LNCaP clone FGC (cell line): Measurements from ENCODE around the gene BCKDHB.

Experiments
- DNase-seq: peaks from one replicate; pipeline ENCODE4 v3.0.0-alpha.2; 2011; ENCODE audit warnings: low read depth
- H3K4me3 ChIP-seq: 2 replicates; pipeline ENCODE4 v1.5.1; 2011; ENCODE audit warnings: mild to moderate bottlenecking, low read depth, low read length, control low read depth
- TF ChIP-seq, protein P1 (sequence below): IDR thresholded peaks from 2 replicates; pipeline ENCODE4 v1.5.1; 2012; ENCODE audit warnings: mild to moderate bottlenecking; ENCODE audit not compliant: control insufficient read depth, insufficient read depth; ENCODE audit errors: extremely low read depth

The BCKDHB gene

DNA sequence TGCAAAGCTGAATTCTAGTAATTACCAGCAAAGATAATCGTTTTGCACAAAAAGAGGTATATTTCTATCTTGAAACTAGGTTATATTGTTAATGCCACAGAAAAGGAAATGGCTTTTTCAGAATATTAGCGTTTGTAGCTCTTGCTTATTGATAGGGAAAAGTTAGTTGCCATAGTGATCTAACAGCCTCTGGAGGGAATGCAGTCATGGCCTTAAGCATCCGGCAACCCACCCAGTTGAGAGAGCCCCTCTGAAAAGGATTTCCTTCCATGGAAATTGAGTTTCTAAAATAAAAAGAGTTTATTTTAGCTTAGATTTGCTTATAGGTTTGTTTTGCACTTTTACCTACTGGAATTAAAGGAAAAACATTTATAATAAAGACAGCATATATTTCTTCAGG, 224.5 kb downstream of the BCKDHB start:
- no peak overlapping the region for H3K4me3 ChIP-seq
- TF ChIP-seq, protein P1, sequence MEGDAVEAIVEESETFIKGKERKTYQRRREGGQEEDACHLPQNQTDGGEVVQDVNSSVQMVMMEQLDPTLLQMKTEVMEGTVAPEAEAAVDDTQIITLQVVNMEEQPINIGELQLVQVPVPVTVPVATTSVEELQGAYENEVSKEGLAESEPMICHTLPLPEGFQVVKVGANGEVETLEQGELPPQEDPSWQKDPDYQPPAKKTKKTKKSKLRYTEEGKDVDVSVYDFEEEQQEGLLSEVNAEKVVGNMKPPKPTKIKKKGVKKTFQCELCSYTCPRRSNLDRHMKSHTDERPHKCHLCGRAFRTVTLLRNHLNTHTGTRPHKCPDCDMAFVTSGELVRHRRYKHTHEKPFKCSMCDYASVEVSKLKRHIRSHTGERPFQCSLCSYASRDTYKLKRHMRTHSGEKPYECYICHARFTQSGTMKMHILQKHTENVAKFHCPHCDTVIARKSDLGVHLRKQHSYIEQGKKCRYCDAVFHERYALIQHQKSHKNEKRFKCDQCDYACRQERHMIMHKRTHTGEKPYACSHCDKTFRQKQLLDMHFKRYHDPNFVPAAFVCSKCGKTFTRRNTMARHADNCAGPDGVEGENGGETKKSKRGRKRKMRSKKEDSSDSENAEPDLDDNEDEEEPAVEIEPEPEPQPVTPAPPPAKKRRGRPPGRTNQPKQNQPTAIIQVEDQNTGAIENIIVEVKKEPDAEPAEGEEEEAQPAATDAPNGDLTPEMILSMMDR, result no peak
- no peak for DNase-seq

DNA sequence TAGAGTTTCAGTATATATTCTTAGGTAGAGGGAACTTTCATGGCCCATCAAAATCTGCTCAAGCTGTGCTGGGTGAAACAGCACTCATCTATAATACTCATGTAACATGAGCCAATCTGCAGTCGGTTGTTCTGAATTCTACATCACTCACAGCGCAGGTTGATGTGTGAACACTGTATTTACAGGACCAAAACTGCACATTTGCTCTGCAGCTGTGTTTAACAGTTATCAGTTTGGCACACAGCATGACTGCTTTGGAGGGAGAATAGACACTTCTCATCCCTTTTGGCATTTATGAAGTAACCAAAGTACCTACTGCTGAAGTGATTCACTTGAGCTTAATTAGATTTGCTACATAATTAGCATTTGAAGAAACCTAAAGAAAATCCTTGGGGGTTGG, 225.1 kb downstream of the BCKDHB start:
- H3K4me3 ChIP-seq, result no peak overlapping the region
- DNase-seq, result no peak
- TF ChIP-seq, protein P1, result no peak

DNA sequence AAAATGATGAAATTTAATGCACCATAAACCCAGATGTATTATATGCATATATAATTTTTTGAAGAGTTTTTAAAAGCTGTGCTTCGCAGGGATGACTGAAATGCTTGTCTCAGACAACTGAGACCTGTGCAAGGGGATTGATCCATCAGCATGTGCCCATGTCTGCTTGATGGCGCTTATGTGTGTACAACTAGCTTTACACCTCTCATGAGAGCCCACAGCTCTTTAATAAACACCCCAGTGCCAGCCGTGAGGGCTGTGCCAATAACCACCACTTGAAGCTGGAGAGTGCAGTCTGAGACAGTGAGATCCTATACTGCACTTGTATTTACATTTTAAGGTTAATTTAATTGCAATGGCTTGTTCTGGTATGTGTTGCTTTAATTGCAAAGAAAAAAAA, 225.5 kb downstream of the BCKDHB start:
- no peak for DNase-seq

DNA sequence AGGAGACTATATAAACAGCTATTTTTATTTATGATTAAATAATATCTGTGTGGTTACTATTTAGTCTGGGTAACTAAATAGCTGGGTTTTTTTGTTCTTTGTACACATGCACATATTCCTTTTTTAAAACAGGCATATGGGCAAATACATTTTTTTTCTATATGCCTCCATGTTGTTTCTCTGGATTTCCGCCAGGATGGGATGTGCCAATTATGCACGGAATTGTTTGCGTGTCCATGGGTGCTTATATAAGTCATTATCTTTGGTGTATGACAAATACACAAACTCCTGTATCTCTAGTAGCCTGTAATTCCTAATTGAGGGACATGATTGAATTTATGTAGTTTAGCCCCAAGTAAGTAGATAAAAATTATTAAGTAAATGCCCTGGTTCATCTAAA, 226.9 kb downstream of the BCKDHB start:
- TF ChIP-seq, protein P1, result no peak
- peak; percentile 38 for DNase-seq
- no peak overlapping the region for H3K4me3 ChIP-seq

More for the DNA sequence above, 225.5 kb downstream of the BCKDHB start:
- TF ChIP-seq, protein P1, result no peak
- H3K4me3 ChIP-seq, result no peak overlapping the region

DNA sequence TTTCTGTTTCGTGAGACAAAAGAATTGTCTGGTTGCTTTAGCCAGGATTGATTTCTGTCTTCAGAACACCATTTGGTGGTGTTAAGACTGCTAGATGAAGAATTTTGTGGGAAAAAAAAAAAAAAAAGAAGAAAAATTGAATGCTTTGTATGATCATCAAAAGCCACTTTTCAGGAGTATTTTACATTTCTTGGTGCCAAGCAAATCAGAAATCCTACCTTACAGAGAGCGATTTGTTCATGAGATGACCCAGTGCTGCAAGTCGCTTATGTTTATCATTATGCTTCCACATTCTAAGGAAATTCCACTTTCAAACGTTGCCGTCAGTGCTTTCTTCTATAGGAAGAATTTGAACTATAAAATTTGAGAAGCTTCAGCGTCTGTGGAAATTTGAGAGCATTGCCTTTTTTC, 228.7 kb downstream of the BCKDHB start:
- H3K4me3 ChIP-seq, result no peak overlapping the region
- DNase-seq, result no peak
- TF ChIP-seq, protein P1, result no peak

DNA sequence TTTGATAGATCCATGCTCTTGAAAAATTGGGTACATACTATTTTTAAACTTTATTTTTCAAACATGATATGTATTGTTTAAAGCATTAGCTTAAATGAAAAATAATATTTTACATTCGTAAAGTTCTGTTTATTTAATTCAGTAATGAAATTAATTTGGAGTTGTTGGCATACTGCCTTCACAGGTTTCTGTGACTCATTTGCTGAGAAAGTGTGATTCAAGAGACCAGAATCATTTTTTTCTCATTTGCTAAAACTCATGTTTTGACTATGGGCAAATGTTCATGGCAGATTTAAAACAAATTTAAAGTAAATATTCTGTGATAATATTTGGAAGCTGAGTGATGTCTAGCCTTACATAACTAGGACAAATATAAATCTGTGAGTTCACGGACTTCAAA, 230.4 kb downstream of the BCKDHB start:
- DNase-seq, result no peak
- no peak overlapping the region for H3K4me3 ChIP-seq
- TF ChIP-seq, protein P1, result no peak

DNA sequence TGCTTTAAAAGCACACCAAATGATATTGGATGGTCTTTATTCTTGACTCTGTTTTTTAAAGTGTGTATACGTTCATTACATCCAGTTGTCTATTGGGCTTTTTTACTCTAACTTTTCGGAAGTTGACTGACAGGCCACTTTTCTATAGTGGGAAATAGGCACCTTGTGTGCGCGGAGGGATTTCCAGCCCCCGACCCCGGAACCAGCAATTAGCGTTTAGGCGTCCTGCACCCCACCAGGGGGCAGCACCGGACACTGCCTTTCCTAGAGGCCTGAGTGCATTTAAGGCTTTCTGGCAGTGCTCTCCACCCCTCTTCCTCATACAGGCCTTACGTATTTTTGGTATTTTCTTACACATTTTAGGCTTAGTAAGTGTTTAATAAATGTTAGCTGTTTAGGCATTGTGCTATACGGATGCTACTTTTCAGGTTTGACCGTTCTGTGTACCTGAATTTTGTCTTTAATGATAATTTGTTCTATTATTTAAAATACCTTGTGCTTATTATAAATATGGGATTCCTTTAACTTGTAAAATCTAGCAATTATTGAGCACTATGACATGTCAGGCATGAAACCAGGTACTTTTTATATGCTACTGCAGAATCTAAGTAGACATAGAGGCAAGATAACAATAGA, 231.8 kb downstream of the BCKDHB start:
- TF ChIP-seq, protein P1, result peak; percentile 66
- H3K4me3 ChIP-seq, result no peak overlapping the region
- DNase-seq, result peak; percentile 25
